Karpas-422 (cell line): Measurements from ENCODE around the gene TNFAIP8. TPM values are rescaled to one million over a fixed set of nuclear protein-coding genes. Genes with fewer than 3 reads are reported as not detected.
A peak's percentile ranks its signal among the peaks of the same experiment; 100 is the strongest.
"Not testable (repeated sequence)": the region's sequence is repeated elsewhere in the genome, so short reads cannot be mapped to it uniquely, and the experiment has no call there.

Experiments used
- DNase-seq: peaks from one replicate; pipeline ENCODE4 v3.0.0-alpha.2; 2015
- H2AFZ ChIP-seq: fragments of 200-600 bp; sonication (generic); 2 replicates; pipeline ENCODE4 v1.6.1; 2014; ENCODE audit warnings: antibody characterized with exemption, low read length, mixed read lengths
- H3K27ac ChIP-seq: fragments of 200-600 bp; sonication (generic); 2 replicates; pipeline ENCODE4 v1.5.1; 2014; ENCODE audit warnings: mild to moderate bottlenecking, low read length, moderate library complexity
- H3K27me3 ChIP-seq: fragments of 200-600 bp; sonication (generic); 2 replicates; pipeline ENCODE4 v1.6.1; 2014; ENCODE audit warnings: low read length, mixed read lengths
- H3K36me3 ChIP-seq: fragments of 200-600 bp; sonication (generic); 2 replicates; pipeline ENCODE4 v1.6.1; 2014; ENCODE audit warnings: low read length, mixed read lengths; ENCODE audit not compliant: insufficient read depth
- H3K4me1 ChIP-seq: fragments of 200-600 bp; sonication (generic); 2 replicates; pipeline ENCODE4 v1.6.1; 2014; ENCODE audit warnings: mild to moderate bottlenecking, low read length, mixed read lengths
- H3K4me2 ChIP-seq: fragments of 200-600 bp; sonication (generic); 2 replicates; pipeline ENCODE4 v1.6.1; 2014; ENCODE audit warnings: low read length, low read depth, mild to moderate bottlenecking; ENCODE audit not compliant: poor library complexity, severe bottlenecking
- H3K4me3 ChIP-seq: fragments of 200-600 bp; sonication (generic); 2 replicates; pipeline ENCODE4 v1.5.1; 2014; ENCODE audit warnings: mild to moderate bottlenecking, antibody characterized with exemption, low read length, mixed read lengths
- H3K79me2 ChIP-seq: fragments of 200-600 bp; sonication (generic); 2 replicates; pipeline ENCODE4 v1.6.1; 2014; ENCODE audit warnings: mild to moderate bottlenecking, low read length, mixed read lengths
- H3K9ac ChIP-seq: fragments of 200-600 bp; sonication (generic); 2 replicates; pipeline ENCODE4 v1.6.0; 2014; ENCODE audit warnings: low read length
- H3K9me2 ChIP-seq: fragments of 200-600 bp; sonication (generic), shearing (Covaris generic); replicated peaks from 2 replicates; pipeline ENCODE4 v1.6.0; 2014; ENCODE audit warnings: mild to moderate bottlenecking, low read length, moderate library complexity; ENCODE audit not compliant: insufficient read depth
- H3K9me3 ChIP-seq: fragments of 300-700, 200-600 bp; sonication (generic); 2 replicates; pipeline ENCODE4 v1.6.1; 2014; ENCODE audit warnings: low read length, mixed read lengths
- H4K20me1 ChIP-seq: fragments of 200-600 bp; sonication (generic); 2 replicates; pipeline ENCODE4 v1.6.1; 2014; ENCODE audit warnings: mild to moderate bottlenecking, antibody characterized with exemption, low read length, low read depth; ENCODE audit not compliant: insufficient read depth
- total RNA-seq: library from RNA; depleted of rRNA; stranded (reverse); fragments of >200 nt; shearing (Covaris generic); gene quantifications from 2 replicates; pipeline ENCODE4 v1.2.3, GENCODE V29; 2014; ENCODE audit warnings: low replicate concordance

Gene TNFAIP8
- total RNA-seq, 1 experiment from 2014 or later = 58.7 TPM

GRCh38 chr5:119409235-119409815 lies 53.5 kb downstream of the TNFAIP8 start:
- no peaks in the 10 kb centered on the region for H3K79me2 ChIP-seq
- no peak overlapping the region for H3K9ac ChIP-seq
- DNase-seq = peak; percentile 69
- no peak overlapping the region for H2AFZ ChIP-seq
- no peaks in the 10 kb centered on the region for H3K9me3 ChIP-seq
- H3K9me2 ChIP-seq = no peaks in the 10 kb centered on the region
- no peak overlapping the region for H3K4me3 ChIP-seq
- no peaks in the 10 kb centered on the region for H4K20me1 ChIP-seq
- H3K4me1 ChIP-seq = peaks cover 40% of the 10 kb centered on the region
- no peak overlapping the region for H3K4me2 ChIP-seq
- no peaks in the 10 kb centered on the region for H3K36me3 ChIP-seq
- no peak overlapping the region for H3K27ac ChIP-seq
- H3K27me3 ChIP-seq = no peaks in the 10 kb centered on the region

DNA sequence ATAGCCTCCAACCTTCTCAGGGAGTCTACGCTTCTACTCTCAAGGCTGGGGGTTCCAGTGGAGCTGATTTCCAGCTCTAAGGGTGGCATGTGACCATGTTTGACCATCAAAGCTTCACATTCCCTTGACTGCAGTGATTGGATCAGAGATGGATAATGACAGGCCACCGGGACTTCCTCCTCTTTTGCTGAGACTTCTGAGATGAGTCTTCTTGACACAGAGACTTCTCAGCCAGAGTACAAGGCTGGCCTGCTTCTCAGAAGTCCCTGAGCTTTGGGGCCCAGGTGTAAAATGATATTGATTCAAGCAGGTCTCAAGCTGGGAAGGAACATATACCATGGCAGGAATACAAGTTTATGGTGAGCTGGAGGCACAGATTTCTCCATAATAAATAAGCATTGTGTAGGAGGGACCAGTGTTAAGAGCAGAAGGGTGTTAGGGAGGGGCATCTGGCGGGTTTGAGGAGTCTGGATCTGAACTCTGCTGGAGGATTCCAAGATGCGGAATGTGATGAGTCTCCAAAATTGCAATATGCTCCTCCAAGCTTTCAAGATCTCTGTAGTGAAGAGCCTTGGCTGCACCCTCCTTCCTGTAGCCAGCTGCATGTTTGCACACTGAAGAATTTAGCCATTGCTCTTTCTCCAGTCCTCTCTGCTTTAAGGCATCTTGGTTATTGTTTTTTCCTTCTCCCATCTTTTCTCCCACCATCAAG lies 54.8 kb downstream of the TNFAIP8 start:
- Histone ChIP-seq H3K27me3 (no peaks in the 10 kb centered on the region), H3K9me3 (no peaks in the 10 kb centered on the region), H3K4me2 (no peak overlapping the region), H3K36me3 (no peaks in the 10 kb centered on the region), H2AFZ (no peak overlapping the region), H3K9me2 (no peaks in the 10 kb centered on the region), H3K4me3 (no peak overlapping the region), H3K79me2 (no peaks in the 10 kb centered on the region), H3K27ac (no peak overlapping the region), H3K4me1 (peaks cover 28% of the 10 kb centered on the region), H4K20me1 (no peaks in the 10 kb centered on the region), H3K9ac (no peak overlapping the region)
- no peak for DNase-seq

DNA sequence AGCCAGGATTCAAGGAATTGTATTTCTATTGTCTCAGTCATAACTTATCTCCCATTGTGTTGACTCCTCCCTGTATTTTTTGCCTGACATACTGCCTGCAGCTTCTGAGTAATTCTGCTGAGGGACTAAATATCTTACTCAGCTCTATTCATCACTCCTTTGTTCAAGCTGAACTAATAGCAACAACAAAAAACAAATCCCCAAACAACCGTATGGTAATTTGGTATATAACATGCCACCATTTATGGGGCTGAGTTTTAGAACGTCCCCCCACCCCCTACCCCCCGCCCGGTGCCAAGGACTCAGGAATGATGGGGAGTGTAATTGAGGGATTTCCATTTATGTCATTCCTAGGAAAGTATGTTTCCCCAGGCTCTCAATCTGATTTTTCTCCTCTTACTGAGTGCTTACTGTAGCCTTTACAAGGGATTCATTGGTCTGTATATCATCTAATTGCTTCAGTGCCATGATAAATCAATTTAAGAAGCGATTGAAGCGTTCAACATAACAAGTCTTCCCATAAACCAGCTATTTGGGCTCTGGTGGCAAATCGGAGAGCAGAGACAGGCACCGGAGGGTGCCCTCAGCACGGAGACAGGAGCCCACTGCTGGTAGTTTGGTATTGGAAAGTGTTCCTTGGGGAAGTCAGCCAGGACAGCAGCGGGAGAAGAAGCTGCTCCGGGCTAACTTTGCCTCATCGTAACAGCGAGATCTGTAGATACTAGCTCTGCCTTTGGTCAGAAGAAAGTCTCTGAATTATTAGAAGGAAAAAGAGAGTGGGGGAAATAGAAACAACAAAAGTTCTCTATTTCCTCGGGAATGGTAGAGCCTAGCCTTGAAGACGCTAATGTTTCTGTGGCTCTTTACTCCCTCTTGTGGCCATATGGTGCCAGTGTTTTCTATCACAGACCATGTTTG lies 55.8 kb downstream of the TNFAIP8 start:
- Histone ChIP-seq H3K79me2 (no peaks in the 10 kb centered on the region), H3K9ac (no peak overlapping the region; the same call in 1 of the 2 replicates), H3K4me1 (peaks cover 28% of the 10 kb centered on the region), H3K36me3 (no peaks in the 10 kb centered on the region), H3K9me2 (no peaks in the 10 kb centered on the region), H3K9me3 (no peaks in the 10 kb centered on the region), H3K4me2 (peak overlapping the region; percentile 62), H3K4me3 (peak overlapping the region; percentile 43; the same call in 1 of the 2 replicates), H3K27ac (no peak overlapping the region), H2AFZ (no peak overlapping the region), H4K20me1 (no peaks in the 10 kb centered on the region), H3K27me3 (no peaks in the 10 kb centered on the region)
- peak; percentile 82 for DNase-seq

DNA sequence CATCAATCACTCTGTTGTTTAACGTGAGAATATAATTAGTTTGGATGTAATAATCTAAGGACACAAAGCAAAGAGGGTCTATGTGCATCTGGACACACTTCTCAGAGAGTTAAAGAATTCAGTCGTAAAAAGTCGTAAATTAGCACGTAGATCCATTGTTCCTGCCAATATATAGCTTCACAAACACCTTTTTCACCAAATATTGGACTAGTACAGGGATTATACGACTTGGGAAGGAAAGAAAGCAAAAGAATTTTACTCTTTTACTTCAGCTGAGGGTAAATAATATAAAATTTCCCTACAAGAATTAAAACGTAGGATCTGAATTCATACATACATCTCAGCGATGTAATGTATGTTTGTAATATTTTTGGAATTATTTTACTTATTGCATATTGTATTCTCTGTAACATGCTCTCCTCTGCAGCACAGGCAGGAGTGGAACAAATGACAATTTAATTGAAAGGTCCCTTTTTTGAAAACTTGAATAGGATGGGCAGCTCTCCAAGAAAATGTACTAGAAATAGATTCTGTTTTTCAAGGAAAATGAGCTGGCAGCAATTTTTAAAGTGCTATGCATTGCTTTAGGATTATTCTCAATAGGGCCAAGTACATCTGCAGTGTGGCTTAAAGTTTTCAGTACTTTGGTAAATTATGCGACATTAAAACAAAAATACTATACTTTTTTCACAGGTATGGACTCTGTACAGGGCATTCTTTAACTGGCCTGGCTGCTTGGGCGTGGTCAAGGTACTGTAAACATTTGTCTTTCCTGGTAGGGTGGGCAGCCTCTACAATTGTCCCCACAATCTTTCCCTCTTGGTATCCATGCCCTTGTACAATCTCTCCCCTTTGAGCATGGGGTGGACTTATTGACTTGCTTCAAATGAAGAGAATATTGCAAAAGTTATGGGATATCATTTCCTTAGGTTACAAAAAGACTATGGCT lies 56.7 kb downstream of the TNFAIP8 start:
- Histone ChIP-seq H3K27me3 (no peaks in the 10 kb centered on the region), H3K4me2 (no peak overlapping the region), H3K27ac (no peak overlapping the region), H3K79me2 (no peaks in the 10 kb centered on the region), H3K4me1 (peaks cover 29% of the 10 kb centered on the region), H3K9me3 (no peaks in the 10 kb centered on the region), H2AFZ (no peak overlapping the region), H3K9me2 (no peaks in the 10 kb centered on the region), H4K20me1 (no peaks in the 10 kb centered on the region), H3K9ac (no peak overlapping the region), H3K4me3 (no peak overlapping the region), H3K36me3 (no peaks in the 10 kb centered on the region)
- DNase-seq = no peak

GRCh38 chr5:119414124-119414734 lies 58.4 kb downstream of the TNFAIP8 start:
- H3K9me2 ChIP-seq, H3K4me3 ChIP-seq, H3K4me2 ChIP-seq, H3K79me2 ChIP-seq, H3K9ac ChIP-seq, H3K36me3 ChIP-seq, H3K27ac ChIP-seq, H2AFZ ChIP-seq, H4K20me1 ChIP-seq, H3K27me3 ChIP-seq, H3K9me3 ChIP-seq: not testable (repeated sequence)
- H3K4me1 ChIP-seq = peaks cover 43% of the 10 kb centered on the region
- DNase-seq = peak; percentile 72

GRCh38 chr5:119417891-119418605 lies 62.2 kb downstream of the TNFAIP8 start:
- no peaks in the 10 kb centered on the region for H4K20me1 ChIP-seq
- peak overlapping the region; percentile 47; the same call in 1 of the 2 replicates for H2AFZ ChIP-seq
- H3K9me2 ChIP-seq = no peaks in the 10 kb centered on the region
- no peak overlapping the region for H3K27ac ChIP-seq
- peak overlapping the region; percentile 30 for H3K4me3 ChIP-seq
- DNase-seq = peak; percentile 52
- no peaks in the 10 kb centered on the region for H3K27me3 ChIP-seq
- H3K9ac ChIP-seq = peak overlapping the region; percentile 31; the same call in 1 of the 2 replicates
- H3K36me3 ChIP-seq = no peaks in the 10 kb centered on the region
- peaks cover 38% of the 10 kb centered on the region for H3K4me1 ChIP-seq
- no peaks in the 10 kb centered on the region for H3K9me3 ChIP-seq
- no peaks in the 10 kb centered on the region for H3K79me2 ChIP-seq
- H3K4me2 ChIP-seq = peak overlapping the region; percentile 63

DNA sequence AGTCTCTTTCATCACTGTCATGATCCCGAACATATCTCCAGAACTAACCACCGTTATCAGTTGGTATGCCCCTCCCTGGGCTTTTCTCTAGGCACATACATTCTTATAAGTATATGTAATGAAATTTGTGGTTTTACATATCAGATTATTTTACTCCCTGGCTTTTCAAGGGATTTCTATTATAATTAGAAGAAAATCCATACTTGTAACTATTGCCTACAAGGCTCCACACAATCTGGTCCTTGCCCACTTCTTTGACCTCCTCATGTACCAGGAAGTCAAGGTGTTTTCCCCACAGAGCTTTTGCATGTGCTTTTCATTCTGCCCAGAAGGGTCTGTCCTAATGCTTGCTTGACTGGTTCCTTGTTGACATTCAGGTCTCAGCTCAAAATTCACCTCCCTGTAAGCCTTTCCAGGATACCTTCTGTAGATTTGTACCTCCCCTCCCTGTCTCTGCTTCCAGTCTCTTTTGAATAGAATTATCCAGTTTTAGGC lies 62.8 kb downstream of the TNFAIP8 start:
- H3K9ac ChIP-seq = no peak overlapping the region
- no peak overlapping the region for H3K27ac ChIP-seq
- no peaks in the 10 kb centered on the region for H3K79me2 ChIP-seq
- peaks cover 38% of the 10 kb centered on the region for H3K4me1 ChIP-seq
- no peaks in the 10 kb centered on the region for H4K20me1 ChIP-seq
- no peaks in the 10 kb centered on the region for H3K9me2 ChIP-seq
- H3K9me3 ChIP-seq = no peaks in the 10 kb centered on the region
- H3K36me3 ChIP-seq = no peaks in the 10 kb centered on the region
- peak overlapping the region; percentile 30 for H3K4me3 ChIP-seq
- no peak for DNase-seq
- peak overlapping the region; percentile 63 for H3K4me2 ChIP-seq
- H2AFZ ChIP-seq = peak overlapping the region; percentile 47; the same call in 1 of the 2 replicates
- H3K27me3 ChIP-seq = no peaks in the 10 kb centered on the region
